GF-D8 (cell line): ENCODE measurements around the gene SLC25A39.
A peak's percentile ranks its signal among the peaks of the same experiment; 100 is the strongest.
"Not testable (repeated sequence)": the region's sequence is repeated elsewhere in the genome, so short reads cannot be mapped to it uniquely, and the experiment has no call there.

Experiments used
- DNase-seq: peaks from one replicate; lab custom pipeline; 2025; lab: John Stamatoyannopoulos, UW

Gene SLC25A39

DNA sequence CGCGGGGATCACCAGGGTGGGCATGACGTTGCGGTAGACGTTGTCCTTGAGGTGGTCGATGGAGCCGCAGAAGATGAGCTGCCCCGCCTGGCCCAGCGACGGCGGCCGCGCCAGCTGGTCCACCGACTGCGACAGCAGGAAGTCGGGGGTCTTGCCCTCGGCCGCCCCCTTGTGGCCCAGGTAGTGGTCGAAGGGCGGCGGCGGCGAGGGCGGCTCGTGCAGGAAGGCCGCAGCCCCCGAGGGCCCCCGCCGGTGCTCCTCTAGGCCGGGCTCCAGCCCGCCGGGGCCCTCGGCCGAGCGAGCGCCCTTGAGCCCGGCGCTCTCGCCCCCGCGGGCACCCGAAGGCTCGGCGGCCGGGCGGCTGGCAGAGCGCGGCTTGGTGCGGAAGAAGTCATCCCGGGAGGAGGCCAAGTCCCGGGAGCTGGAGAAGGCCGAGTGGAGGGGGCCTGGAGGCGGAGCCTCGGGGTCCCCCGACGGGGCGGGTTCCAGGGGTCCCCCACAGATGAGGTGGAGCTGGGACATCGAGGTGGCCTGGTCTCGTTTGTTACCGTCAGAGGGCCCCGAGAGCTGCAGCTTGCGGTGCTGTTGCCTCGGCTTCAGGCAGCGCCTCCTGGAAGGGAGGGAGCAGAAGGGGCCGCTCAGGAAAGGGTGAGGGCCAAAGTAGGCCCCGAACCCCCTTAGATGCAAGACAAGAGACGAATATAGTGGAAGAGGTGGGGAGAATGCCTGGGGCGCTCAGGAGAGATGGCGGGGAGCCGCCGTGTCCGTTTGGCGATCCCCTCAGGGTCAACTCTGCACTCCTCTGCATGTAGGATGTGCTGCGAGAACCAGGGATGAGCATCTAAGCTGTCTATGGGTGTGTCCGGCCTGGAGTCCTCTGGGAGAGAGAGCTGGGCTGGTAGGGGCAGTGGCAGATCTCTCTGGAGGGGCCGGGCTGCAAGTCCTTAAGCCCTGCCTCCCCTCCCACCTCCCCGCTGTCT is 30.2 kb upstream of the SLC25A39 start:
- no peak for DNase-seq

DNA sequence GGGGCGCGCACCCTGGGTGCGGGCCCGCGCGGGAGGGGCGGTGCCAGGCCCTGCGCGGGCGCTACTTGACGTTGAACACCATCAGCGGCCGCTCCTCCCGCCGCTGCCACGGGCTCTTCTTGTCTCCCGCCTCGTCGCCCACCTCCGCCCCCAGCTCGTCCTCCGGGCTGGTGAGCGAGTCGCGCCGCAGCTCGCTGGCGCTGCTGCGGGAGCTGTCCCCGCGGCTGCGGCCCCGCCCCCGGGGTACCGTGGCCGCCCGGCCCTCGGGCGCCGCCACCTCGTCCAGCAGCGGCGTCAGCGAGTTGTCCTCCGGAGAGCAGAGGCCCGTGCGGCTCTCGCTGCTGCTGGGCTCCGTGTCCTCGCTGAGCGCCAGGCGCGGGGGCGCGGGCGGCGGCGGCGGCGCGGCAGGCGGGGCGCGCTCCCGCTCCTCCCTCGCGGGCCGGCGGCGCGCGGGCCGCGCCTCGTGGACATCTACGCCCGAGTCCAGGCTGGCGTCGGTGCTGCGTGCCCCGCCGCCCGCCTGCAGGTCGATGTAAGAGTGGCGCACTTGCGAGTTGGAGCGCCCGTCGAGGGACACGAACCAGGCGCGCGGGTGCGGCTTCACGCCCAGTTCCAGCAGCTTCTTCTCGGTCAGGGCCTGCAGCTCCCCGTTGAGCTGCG is 29.2 kb upstream of the SLC25A39 start:
- no peak for DNase-seq

DNA sequence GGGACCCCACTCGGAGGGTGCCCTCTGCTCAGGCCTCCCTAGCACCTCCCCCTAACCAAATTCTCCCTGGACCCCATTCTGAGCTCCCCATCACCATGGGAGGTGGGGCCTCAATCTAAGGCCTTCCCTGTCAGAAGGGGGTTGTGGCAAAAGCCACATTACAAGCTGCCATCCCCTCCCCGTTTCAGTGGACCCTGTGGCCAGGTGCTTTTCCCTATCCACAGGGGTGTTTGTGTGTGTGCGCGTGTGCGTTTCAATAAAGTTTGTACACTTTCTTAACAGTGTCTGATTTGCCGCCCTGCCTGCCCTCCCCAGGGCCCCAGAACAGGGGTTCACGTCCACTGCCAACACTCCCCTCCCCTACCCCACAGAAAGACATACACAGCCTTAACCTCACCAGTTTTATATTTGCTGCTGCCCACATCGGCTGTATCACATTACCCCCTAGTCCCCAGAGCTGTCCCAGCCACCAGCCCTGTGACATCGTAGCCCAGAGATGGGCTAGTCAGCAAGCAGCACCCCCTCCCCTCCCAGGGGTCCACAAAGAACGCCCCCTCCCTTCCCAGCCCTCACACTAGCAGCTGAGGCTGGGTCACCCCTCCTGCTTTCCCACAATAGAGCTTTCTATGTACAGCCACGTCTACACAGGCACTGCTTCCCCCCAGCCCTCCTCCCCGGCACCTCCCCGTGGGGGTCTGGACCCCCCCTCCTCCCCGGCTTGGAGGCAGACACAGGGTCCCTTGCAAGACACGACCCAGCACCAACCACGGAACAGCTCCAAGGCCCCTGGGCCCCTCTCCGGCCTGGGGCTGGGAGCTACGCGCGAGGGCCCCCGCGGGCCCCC is 28.4 kb upstream of the SLC25A39 start:
- DNase-seq, result no peak

DNA sequence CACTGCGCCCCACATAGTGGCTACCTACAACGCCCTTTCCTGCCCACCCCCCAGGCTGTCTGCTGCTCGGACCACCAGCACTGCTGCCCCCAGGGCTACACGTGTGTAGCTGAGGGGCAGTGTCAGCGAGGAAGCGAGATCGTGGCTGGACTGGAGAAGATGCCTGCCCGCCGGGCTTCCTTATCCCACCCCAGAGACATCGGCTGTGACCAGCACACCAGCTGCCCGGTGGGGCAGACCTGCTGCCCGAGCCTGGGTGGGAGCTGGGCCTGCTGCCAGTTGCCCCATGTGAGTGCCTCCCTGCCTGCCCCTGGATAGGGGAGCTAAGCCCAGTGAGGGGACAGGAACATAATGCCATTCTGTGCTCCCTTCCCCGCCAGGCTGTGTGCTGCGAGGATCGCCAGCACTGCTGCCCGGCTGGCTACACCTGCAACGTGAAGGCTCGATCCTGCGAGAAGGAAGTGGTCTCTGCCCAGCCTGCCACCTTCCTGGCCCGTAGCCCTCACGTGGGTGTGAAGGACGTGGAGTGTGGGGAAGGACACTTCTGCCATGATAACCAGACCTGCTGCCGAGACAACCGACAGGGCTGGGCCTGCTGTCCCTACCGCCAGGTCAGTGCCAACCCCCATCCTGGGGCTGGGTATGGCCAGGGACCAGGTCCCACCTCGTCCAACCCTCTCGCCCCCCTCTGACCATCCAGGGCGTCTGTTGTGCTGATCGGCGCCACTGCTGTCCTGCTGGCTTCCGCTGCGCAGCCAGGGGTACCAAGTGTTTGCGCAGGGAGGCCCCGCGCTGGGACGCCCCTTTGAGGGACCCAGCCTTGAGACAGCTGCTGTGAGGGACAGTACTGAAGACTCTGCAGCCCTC is 27.6 kb upstream of the SLC25A39 start:
- no peak for DNase-seq

DNA sequence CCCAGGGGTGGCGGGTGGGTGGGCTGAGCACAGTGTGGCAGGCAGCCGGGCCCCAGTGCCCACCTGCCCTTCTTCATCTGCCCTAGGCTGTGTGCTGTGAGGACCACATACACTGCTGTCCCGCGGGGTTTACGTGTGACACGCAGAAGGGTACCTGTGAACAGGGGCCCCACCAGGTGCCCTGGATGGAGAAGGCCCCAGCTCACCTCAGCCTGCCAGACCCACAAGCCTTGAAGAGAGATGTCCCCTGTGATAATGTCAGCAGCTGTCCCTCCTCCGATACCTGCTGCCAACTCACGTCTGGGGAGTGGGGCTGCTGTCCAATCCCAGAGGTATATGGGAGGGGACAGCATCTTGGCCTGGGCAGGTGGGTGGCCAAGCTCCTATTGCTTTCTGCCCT is 26.8 kb upstream of the SLC25A39 start:
- DNase-seq, result no peak

DNA sequence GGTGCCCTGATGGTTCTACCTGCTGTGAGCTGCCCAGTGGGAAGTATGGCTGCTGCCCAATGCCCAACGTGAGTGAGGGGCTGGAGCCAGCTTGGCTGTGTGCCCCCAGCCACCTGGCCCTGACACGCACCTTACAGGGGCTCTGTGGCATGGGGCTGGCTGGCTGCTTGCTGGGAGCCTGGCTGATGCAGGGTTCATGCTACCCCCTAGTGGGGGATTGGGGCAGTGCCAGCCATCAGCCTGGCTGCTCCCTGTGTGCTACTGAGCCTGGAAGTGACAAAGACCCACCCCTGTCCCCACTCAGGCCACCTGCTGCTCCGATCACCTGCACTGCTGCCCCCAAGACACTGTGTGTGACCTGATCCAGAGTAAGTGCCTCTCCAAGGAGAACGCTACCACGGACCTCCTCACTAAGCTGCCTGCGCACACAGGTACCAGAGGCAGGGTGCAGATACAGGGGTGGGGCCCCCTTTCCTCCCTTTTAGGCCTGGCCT is 26.2 kb upstream of the SLC25A39 start:
- DNase-seq, result peak; percentile 2

DNA sequence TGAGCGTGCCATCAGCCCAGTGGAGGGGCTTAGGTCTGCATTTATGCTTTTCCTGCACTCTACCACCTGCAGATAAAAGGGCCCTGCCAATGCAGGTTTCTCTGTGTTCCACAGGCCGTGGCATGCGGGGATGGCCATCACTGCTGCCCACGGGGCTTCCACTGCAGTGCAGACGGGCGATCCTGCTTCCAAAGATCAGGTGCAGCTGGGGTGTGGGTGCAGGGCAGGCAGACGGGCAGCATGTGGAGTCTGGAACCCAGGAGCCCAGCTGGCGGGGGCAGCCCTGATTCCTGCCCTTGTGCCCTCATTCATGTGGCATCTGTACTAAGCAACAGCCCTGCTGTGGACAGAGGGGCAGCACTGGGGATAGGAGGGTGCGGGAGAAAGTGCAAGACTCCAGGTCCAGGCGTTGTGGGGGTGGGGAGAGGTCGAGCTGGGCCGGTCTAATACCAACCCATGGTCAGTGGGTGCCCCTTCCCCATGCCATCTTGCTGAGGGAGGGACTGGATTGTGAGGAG is 25.0 kb upstream of the SLC25A39 start:
- DNase-seq, result no peak

DNA sequence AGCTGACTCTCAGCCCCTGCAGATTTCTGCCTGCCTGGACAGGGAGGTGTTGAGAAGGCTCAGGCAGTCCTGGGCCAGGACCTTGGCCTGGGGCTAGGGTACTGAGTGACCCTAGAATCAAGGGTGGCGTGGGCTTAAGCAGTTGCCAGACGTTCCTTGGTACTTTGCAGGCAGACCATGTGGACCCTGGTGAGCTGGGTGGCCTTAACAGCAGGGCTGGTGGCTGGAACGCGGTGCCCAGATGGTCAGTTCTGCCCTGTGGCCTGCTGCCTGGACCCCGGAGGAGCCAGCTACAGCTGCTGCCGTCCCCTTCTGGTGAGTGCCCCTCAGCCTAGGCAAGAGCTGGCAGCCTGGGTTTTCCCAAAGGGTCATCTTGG is 24.4 kb upstream of the SLC25A39 start:
- DNase-seq, result no peak

DNA sequence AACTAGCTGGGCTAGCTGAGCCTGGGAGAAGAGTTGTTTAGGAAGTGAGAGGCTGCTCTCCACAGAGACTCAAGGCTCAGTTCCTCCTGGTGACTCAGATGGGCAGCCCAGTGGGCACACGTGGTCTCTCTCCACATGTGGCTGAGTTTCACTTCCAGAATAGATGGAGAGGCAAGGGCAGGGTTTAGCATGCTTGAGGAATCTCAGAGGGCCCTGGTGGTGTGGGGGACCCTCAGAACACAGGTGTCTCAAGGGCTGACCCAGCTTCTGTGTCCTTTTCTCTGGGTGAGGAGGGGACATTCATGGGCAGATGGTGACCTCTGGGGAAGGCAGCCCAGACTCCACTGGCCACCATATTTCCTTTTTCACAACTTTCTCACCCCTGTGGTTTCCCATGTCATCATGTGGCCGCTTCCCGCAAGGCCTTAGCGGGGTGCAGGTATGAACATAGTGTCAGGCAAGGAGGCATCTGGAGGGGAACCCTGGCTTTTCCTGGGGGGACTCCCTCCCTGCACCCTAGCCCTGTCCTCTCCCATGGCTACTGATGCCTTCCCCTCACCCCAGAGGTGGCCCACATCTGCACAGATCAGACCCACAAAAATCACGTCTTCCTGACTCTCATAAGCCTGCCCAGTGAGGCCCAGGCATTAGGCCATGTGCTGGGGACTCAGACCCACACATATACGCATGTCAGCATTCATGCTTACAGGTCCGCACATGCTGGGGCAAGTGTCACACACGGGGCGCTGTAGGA is 23.8 kb upstream of the SLC25A39 start:
- peak; percentile 76 for DNase-seq

DNA sequence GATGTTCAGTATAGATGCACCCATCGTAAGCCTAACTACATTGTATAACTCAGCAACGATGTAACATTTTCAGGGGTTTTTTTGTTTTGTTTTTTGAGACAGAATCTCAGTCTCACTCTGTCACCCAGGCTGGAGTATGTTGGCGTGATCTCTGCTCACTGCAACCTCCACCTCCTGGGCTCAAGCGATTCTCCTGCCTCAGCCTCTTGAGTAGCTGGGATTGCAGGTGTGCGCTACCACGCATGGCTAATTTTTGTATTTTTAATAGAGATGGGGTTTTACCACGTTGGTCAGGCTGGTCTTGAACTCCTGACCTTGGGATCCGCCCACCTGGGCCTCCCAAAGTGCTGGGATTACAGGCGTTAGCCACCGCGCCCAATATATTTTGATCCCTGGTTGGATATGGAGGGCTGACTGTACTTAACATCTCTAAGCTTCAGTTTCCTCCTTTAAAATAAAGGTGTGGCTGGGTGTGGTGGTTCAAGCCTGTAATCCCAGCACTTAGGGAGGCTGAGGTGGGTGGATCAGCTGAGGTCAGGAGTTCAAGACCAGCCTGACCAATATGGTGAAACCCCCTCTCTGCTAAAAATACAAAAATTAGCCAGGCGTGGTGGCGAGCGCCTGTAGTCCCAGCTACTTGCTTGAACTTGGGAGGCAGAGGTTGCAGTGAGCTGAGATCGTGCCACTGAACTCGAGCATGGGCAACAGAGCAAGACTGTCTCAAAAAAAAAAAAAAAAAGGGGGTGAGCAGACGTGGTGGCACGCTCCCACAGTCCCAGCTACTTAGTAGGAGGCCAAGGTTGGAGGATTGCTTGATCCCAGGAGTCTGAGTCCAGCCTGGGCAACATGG is 22.8 kb upstream of the SLC25A39 start:
- DNase-seq, result not testable (repeated sequence)

DNA sequence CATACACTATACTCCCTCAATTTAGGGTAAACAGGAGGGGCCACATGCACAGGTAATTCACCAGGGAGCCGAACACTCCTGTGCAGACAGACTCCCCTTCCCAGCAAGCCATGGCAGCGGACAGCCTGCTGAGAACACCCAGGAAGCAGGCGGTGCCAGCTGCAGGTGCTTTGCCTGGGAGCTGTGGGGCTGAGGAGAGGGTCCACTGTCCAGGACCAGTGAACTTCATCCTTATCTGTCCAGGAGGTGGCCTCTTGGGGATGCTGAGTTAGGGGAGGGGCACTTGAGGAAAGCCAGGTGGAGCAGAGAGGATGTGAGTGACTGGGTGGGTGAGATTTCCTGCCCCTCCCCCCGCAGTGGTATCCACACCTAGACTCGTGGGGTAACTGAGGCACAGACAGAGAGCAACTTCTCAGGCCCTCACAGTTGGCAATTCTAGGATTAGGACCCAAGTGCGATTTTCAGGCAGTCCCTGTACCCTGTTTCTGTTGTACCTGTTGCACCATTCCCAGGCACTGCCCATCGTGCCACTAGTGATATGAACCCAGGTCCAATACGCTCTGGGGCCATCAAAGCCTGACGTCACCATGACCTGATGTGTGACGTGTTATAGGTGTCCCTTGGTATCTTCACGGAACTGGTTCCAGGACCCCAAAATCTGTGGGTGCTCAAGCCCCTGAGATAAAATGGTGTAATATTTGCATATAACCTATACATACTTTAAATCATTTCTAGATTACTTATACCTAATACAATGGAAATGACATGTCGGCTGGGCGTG is 21.6 kb upstream of the SLC25A39 start:
- no peak for DNase-seq

DNA sequence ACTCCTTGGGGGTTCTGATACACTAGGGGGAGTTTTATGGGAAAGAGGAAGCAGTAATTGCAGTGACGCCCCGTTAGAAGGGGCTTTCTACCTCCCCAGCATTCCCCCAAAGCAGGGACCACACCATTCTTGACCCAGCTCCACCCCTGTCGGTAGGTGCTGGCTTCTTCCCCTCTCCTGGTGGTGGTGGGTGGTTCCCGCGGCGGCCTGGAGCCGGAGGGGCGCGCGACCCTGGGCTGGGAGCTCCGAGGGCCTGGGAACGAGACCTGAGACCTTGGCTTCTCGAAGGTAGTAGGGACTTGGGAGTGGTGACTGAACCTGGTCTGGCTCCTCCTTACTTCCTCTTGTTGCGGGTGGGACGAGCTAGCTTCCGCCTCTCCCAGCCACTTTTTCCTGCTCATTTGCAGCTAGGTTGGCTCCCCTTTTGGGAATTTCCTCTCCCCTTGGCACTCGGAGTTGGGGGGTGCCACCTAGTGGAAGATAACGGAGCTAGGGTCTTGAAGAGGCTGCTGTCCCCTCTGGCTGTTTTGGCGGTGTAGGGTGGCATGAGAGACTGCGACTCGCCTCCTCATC is 20.9 kb upstream of the SLC25A39 start:
- DNase-seq, result peak; percentile 26

DNA sequence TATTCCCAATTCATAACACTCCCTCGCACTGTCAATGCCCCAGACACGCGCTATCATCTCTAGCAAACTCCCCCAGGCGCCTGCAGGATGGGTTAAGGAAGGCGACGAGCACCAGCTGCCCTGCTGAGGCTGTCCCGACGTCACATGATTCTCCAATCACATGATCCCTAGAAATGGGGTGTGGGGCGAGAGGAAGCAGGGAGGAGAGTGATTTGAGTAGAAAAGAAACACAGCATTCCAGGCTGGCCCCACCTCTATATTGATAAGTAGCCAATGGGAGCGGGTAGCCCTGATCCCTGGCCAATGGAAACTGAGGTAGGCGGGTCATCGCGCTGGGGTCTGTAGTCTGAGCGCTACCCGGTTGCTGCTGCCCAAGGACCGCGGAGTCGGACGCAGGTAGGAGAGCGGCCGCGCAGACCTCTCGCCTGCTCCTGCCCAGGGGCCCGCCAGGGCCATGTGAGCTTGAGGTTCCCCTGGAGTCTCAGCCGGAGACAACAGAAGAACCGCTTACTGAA is 20.4 kb upstream of the SLC25A39 start, which contains the start of gene GRN:
Gene GRN (plus strand): TSS at position 364 of the 515 bp plus-strand sequence. CDS start 3,863 bp downstream, outside the sequence.
- peak; percentile 89 for DNase-seq

DNA sequence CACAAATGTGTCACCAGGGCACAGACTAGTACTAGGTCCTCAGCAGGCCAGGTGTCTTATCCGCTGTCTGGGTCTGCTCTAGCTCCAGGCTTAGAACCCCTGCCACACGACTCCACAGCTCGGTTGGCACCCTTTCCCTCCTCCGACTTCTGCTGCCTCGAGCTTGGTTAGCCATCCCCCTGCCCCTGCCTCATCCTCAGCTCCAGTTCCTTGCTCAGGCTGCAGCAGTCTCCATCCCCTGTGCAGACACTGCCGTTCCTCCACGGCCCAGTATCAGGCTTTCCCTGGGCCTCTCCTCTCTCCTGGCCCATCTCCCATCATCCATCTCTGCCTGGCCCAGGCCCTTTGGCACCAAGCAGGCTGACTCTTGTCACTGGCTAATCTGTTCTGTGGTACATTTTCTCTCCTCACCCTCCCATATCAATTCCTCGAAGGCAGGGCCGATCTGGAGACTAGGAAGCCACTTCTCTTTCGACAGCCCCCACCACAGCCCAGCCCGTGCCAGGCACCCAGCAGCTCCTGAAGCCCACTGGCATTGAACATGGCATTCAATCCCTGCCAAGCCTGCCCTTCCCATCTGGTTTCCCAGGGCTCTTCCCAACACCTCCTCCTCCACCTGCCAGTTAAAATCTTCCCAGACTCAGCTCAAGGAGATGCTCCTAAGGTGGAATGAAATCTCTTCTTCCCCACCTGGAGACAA is 19.0 kb upstream of the SLC25A39 start:
- no peak for DNase-seq

DNA sequence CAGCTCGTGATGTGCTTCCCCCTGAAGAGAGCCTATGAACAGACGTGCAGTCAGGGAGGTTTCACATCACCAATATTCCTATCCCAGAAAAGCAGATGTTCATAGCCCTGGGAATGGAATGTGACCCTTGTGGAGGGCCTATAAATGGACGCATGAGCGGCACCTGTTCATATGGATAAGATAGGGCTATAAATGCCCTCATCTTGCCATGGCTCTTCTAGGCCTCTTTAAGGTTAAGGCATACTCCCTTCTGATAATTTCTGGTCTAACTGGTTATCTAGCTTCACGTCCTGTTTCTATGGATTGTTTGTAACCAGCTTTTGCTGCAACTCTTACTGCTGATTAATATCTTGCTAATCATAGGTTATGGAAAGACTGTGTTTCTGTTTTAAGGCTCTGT is 15.9 kb upstream of the SLC25A39 start:
- not testable (repeated sequence) for DNase-seq

DNA sequence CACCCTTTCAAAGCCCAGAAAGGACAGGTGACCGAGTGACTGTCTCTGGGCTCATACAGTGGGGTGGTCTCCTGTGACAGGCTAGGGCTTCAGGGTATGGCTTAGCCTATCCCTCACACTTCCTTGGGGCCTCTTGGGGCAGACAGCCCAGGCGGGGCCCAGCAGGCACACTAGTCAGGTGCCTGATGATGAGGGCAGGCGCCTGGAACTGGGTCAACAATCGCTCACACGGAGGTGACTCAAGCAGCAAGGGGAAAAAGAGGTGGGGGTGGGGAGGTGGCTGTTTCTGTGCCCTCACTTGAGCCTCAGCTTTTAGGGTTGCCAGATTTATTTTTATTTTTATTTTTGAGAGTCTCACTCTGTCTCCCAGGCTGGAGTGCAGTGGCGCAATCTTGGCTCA is 14.1 kb upstream of the SLC25A39 start:
- DNase-seq, result no peak

DNA sequence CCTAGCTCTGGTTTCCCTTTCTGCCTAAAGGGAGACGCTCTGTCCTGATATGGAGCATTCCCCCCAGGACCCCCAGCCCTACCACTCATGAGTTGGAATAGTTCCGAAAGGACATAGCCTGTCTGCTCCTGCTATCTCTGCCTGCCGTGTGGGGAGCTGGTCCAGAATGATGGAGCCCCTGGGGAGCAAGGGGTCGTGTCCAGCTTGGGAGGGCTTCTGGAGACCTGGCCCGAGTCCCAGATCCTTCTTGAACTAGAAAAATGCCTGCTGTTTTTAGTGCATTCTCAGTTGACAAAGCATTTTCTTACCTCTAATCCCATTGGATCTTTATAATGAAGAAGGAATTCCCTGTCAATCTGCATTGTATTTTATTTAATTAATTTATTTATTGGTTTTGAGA is 11.3 kb upstream of the SLC25A39 start:
- no peak for DNase-seq
